Measurements from ENCODE around the gene CCT3. TPM values are rescaled to one million over a fixed set of nuclear protein-coding genes. Genes with fewer than 3 reads are reported as not detected.
A peak's percentile ranks its signal among the peaks of the same experiment; 100 is the strongest.

The CCT3 gene
- total RNA-seq, 1 donor from 2014 or later, result 360 TPM

DNA sequence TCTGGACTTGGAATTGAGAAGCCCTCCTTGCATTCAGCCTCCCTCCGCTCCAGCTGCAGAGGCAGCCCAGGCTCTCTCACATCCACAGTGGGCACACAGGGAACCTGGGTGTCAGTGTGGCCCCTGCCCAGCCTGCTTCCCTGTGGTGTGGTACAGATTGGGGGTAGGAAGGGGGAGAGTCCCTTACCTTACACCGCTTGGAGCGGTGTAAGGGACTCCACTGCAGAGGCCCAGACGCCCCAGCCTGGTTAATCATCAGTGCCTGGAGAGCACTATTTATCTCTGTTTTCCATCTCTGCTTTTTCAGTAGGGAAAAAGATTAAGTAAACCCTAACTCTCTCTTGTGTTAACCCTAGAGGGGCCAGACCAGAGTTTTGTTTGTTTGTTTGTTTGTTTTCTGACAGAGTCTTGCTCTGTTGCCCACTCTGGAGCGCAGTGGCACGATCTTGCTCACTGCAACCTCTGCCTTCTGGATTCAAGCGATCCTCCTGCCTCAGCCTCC is 30.1 kb upstream of the CCT3 start:
- H4K20me1 ChIP-seq (ENCODE audit: insufficient read depth, low read length), result no peaks in the 10 kb centered on the region
- no peaks in the 10 kb centered on the region for H3K79me2 ChIP-seq (ENCODE audit: insufficient read depth, low read length)
- H3K27me3 ChIP-seq (ENCODE audit: insufficient read depth, low read length), result peaks cover 21% of the 10 kb centered on the region
- no peak overlapping the region for H2AFZ ChIP-seq (ENCODE audit: low read depth, low read length)
- TF ChIP-seq CTCF (IDR thresholded peaks at IDR 0.05; ENCODE audit: insufficient read depth, low read depth, low read length) (no peak), EZH2 (IDR thresholded peaks at IDR 0.05; ENCODE audit: insufficient read depth, low read length) (no peak)
- H3K36me3 ChIP-seq (ENCODE audit: insufficient read depth, low read length), result no peaks in the 10 kb centered on the region
- no peak for DNase-seq (ENCODE audit: low read depth)
- no peak overlapping the region for H3K4me3 ChIP-seq (ENCODE audit: insufficient read depth, low read depth, low read length)
- no peak for FAIRE-seq
- H3K4me3 Mint-ChIP-seq (ENCODE audit: unreplicated experiment), result no peak overlapping the region
- H3K9me3 ChIP-seq (ENCODE audit: insufficient read depth, low read depth, low read length), result no peaks in the 10 kb centered on the region
- H3K36me3 Mint-ChIP-seq (ENCODE audit: low read depth, unreplicated experiment), result peaks cover 13% of the 10 kb centered on the region
- H3K4me1 Mint-ChIP-seq (ENCODE audit: low read depth, unreplicated experiment), result peaks cover 12% of the 10 kb centered on the region
- H3K27ac Mint-ChIP-seq (ENCODE audit: unreplicated experiment), result no peak overlapping the region
- H3K27ac ChIP-seq (ENCODE audit: low read depth, low read length), result no peak overlapping the region
- H3K27me3 Mint-ChIP-seq (ENCODE audit: low read depth, unreplicated experiment), result peaks cover 64% of the 10 kb centered on the region
- no peak overlapping the region for H3K9ac ChIP-seq (ENCODE audit: low read length)
- peaks cover 16% of the 10 kb centered on the region for H3K9me3 Mint-ChIP-seq (ENCODE audit: unreplicated experiment)
- H3K4me2 ChIP-seq (ENCODE audit: low read length), result no peak overlapping the region
- H3K4me1 ChIP-seq (ENCODE audit: insufficient read depth, low read length), result peaks cover 8% of the 10 kb centered on the region

DNA sequence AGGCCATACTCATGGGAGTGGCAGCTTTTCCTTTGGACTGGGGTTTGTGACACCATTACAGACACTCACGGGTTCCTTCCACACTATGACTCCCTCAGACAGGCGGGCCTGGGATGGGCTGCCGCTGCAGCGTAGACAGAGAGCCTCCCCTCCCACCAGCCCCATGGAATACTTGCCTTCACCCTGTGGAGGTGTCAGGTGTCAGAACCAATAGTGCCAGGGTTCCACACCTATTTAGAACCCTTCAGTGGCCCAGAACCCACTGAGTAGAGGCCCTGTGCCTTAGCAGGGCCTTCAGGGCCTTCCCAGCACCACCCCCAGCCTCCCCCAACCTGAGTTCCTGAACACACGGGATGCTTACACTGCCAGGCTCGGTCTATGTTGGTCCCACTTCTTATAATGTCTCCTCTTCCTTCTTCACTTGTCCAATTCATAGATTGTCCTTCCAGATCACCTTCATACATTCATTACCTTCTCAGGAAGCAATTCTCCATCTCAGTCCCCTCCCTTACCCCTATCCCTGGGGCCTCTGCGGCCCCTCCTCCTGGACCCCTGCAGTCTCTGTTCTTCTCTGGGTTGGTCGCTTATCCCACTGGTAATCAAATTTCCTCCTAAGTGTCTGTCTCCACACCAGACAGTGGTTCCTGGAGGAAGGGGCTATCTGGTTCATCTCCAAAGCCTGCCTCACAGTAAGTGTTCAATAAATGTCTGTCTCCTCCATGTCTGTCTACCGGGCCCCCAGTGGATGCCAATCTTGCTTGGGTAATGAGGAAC is 29.5 kb upstream of the CCT3 start:
- peaks cover 13% of the 10 kb centered on the region for H3K36me3 Mint-ChIP-seq (ENCODE audit: low read depth, unreplicated experiment)
- no peak overlapping the region for H3K4me2 ChIP-seq (ENCODE audit: low read length)
- H4K20me1 ChIP-seq (ENCODE audit: insufficient read depth, low read length), result no peaks in the 10 kb centered on the region
- no peak for FAIRE-seq
- H3K36me3 ChIP-seq (ENCODE audit: insufficient read depth, low read length), result no peaks in the 10 kb centered on the region
- DNase-seq (ENCODE audit: low read depth), result no peak
- no peak overlapping the region for H3K9ac ChIP-seq (ENCODE audit: low read length)
- H3K27me3 Mint-ChIP-seq (ENCODE audit: low read depth, unreplicated experiment), result peaks cover 58% of the 10 kb centered on the region
- peak overlapping the region; percentile 27 for H3K4me3 Mint-ChIP-seq (ENCODE audit: unreplicated experiment)
- H3K27ac ChIP-seq (ENCODE audit: low read depth, low read length), result no peak overlapping the region
- no peak overlapping the region for H3K27ac Mint-ChIP-seq (ENCODE audit: unreplicated experiment)
- H3K27me3 ChIP-seq (ENCODE audit: insufficient read depth, low read length), result peaks cover 21% of the 10 kb centered on the region
- TF ChIP-seq EZH2 (IDR thresholded peaks at IDR 0.05; ENCODE audit: insufficient read depth, low read length) (no peak), CTCF (IDR thresholded peaks at IDR 0.05; ENCODE audit: insufficient read depth, low read depth, low read length) (no peak)
- no peaks in the 10 kb centered on the region for H3K9me3 ChIP-seq (ENCODE audit: insufficient read depth, low read depth, low read length)
- no peak overlapping the region for H2AFZ ChIP-seq (ENCODE audit: low read depth, low read length)
- no peaks in the 10 kb centered on the region for H3K79me2 ChIP-seq (ENCODE audit: insufficient read depth, low read length)
- no peak overlapping the region for H3K4me3 ChIP-seq (ENCODE audit: insufficient read depth, low read depth, low read length)
- peaks cover 12% of the 10 kb centered on the region for H3K4me1 Mint-ChIP-seq (ENCODE audit: low read depth, unreplicated experiment)
- H3K9me3 Mint-ChIP-seq (ENCODE audit: unreplicated experiment), result peaks cover 16% of the 10 kb centered on the region
- H3K4me1 ChIP-seq (ENCODE audit: insufficient read depth, low read length), result peaks cover 8% of the 10 kb centered on the region

Measured in astrocyte (in vitro differentiated cells and primary cell).